ENCODE data around the gene KIT.

- TF ChIP-seq EZH2 (IDR thresholded peaks at IDR 0.05; ENCODE audit: borderline replicate concordance, control insufficient read depth, low read depth, low read length) (no peak), CTCF (IDR thresholded peaks at IDR 0.05 in 2 of 3, conservative IDR thresholded peaks at IDR 0.05 in 1 of 3; ENCODE audit: control insufficient read depth in 2 of 3, extremely low read depth in 1 of 3, insufficient read depth in 1 of 3, low read depth in 3 of 3, low read length in 3 of 3) (no peak), POLR2A (IDR thresholded peaks at IDR 0.05; ENCODE audit: low read depth, low read length) (no peak), SRF (IDR thresholded peaks at IDR 0.05; ENCODE audit: low read depth in 2 of 2, low read length in 2 of 2) (no peak), CBFB (IDR thresholded peaks at IDR 0.05; ENCODE audit: low read depth) (no peak), RAD21 (IDR thresholded peaks at IDR 0.05; ENCODE audit: insufficient read depth, low read depth, low read length) (no peak), CHD2 (IDR thresholded peaks at IDR 0.05; ENCODE audit: borderline replicate concordance, low read depth, low read length) (no peak), POLR2AphosphoS5 (IDR thresholded peaks at IDR 0.05; ENCODE audit: low read length) (no peak), EGR1 (IDR thresholded peaks at IDR 0.05; ENCODE audit: borderline replicate concordance in 1 of 2, low read depth in 2 of 2, low read length in 2 of 2) (no peak)
Measured at GRCh38 chr4:54716478-54717065, 58.8 kb downstream of the KIT start.

Data from GM12878 (cell line).